GM18907 (cell line): ENCODE measurements around the gene ZNF275.
"Not testable (repeated sequence)": the region's sequence is repeated elsewhere in the genome, so short reads cannot be mapped to it uniquely, and the experiment has no call there.

Experiments used
- ATAC-seq: cut with Tn5 transposase; IDR thresholded peaks from one replicate; pipeline ENCODE4 v1.9.1; 2021; ENCODE audit warnings: mild to moderate bottlenecking, moderate library complexity; ENCODE audit not compliant: unreplicated experiment

Gene ZNF275

DNA sequence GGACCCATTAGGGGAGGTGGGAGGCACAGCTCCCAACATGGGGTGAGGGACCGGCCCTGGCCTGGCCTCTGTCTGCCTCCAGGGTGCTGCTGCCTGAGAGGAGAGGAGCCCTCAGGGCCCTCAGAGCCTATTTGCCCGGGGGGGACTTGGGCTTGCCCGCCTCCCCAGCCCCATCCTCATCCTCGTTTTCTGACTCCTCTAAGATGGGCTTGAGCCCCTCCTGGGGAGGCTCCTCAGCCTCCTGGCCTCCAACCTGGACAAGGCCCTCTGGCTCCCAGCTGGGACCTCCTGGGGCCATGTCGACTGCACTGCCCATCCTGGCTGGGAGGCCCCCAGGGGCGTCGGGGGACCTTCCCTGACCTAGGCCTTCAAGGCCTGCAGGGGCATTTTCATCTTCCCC, 15.1 kb upstream of the ZNF275 start:
- no peak for ATAC-seq

GRCh38 chrX:153319295-153320046, 14.5 kb upstream of the ZNF275 start:
- ATAC-seq = no peak

GRCh38 chrX:153320047-153320443, 13.9 kb upstream of the ZNF275 start:
- not testable (repeated sequence) for ATAC-seq

- ATAC-seq = no peak
These were observed 13.3 kb upstream of the ZNF275 start for GRCh38 chrX:153320555-153321184.

GRCh38 chrX:153321381-153322124, 12.4 kb upstream of the ZNF275 start, which contains the start of gene PNMA6F:
TSS of gene PNMA6F (minus strand) at chrX:153321767. CDS start at chrX:153320674, 1,093 bp downstream.
- no peak for ATAC-seq

DNA sequence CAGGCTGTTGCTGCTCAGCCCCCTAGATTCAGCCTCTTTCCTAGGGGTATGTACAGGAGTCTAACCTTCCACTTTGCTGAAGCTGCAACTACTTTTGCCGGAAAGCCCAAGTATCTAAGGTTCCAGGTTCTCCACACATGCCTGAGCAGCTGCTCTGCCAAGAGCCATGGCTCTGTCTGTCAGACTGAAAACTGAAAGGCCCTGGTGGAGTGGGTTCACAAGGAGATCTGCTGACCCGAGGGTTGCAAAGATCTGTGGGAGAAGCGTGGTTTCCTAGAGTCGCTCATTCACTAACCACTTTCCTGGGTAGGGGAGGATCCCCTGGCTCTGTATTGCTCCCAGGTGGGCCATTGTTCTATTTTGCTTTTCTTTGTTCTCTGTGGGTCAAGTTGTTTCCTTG, 6.4 kb upstream of the ZNF275 start:
- ATAC-seq = no peak

- ATAC-seq = peak; percentile 7
These were observed 687 bp upstream of the ZNF275 start for GRCh38 chrX:153333266-153333665.

GRCh38 chrX:153334654-153335295, 822 bp downstream of the ZNF275 start:
- ATAC-seq = no peak

DNA sequence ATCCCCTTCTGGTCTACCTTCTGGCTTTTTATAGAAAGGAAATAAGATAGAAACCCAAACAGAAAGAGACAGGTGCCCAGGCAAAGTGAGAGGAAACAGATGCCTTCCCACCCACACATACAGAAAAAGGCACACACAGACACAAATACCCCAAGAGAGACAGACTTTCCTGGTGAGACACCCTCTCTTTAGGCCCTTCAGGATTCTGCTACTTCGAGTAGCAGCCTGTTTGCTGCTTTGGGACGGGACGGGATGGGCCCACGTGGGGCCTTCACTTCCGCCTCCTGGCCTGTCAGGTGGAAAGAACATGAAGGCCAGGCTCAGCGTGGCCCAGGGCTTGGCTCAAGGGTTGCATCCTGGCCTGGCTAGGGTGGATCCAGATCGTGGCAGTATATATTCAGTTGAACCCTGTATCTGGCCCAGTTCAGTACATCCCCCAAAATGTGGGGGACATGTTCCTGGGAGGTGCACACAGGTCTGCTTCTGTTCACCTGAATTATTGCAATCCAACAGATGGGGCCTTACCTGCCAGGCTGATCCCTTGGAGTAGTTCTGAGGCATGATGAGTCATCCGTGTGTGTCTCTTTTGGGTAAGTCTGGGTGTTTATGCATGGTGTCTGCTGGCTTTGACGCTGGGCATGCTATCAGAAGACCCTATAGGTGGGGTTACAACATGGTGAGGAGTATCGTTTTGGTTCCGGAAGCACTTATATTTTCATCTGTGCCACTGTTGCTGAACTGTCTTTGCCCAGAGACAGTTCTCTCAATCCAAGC, 2.4 kb downstream of the ZNF275 start:
- ATAC-seq = peak; percentile 34

DNA sequence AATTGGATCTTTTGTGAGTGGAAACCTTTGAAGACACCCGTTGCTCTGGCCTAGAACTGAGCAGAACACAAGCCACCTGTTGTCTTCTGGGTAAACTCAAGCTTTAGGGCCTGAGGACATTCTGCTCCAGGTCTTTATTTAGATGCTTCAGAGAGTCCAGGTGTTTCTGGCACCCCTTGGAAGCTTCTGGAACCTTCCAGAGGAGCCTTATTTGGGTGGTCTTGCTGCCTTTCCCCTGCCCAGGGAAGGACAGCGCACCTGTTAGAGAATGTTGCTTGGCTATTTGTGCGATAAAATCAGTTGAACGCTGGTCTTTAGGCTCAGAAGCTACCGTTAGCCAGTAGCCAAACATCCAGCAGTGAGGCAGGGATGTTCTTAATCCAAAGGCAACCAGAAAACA, 3.0 kb downstream of the ZNF275 start:
- no peak for ATAC-seq

DNA sequence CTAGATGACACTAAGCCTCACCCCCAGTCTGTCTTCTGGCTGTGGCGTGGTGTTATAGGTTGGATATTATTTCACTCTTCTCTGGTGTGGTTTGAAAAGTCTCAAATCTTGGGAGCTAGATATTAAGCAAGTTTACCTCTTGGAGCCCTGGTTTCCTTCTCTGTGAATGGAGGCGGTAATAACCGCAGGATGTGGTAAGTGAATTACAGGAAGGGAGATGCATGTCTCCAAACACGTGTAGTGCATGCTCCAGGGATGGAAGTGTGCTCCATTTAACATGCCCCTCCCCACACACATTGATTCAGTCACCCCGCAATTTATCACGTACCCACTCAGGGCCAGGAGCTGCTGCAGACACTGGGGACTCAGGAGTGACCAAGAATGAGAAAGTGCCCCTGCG, 4.9 kb downstream of the ZNF275 start:
- no peak for ATAC-seq

GRCh38 chrX:153339662-153340061, 5.7 kb downstream of the ZNF275 start:
- no peak for ATAC-seq

GRCh38 chrX:153340111-153340510, 6.2 kb downstream of the ZNF275 start:
- no peak for ATAC-seq

- no peak for ATAC-seq
These were observed 9.0 kb downstream of the ZNF275 start for GRCh38 chrX:153342762-153343558.

DNA sequence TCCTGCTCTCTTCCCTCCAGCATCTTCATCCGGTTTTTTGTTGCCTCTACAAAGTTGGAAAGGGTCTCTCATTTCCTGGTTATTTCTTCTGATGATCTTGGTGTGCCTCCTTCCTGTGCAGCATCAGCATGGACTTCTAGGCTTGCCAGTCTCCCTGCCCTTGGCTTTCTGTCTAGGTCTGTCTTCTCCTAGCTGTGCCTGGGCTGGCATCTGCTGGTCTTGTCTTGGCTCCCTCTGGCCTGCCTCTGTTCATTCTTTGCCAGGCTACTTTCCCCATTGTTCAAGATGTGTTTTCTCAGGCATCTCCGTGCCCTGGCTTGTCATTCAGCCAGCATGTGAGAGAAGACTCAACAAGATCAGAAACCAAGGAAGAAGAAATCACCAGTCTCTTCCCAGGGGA, 9.7 kb downstream of the ZNF275 start:
- ATAC-seq = no peak

GRCh38 chrX:153347530-153347929, 13.6 kb downstream of the ZNF275 start:
- ATAC-seq = no peak

DNA sequence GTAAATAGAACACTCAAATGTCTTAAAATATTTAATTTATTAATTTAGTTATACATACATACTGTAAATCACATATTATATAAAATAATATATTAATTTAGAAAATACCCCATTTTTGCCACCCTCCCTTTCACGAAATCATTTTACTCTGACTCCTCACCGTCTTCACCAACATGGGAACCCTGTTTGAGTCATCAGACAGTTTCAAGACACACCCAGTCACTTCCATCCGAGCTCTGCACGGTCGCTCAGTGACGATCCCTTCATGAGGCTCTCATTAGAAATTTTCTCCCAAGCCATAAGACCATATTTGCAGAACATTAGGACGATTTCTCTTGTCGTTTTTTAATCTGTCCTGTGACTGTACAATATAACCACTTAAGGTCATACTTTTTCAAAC, 14.5 kb downstream of the ZNF275 start:
- ATAC-seq = no peak

DNA sequence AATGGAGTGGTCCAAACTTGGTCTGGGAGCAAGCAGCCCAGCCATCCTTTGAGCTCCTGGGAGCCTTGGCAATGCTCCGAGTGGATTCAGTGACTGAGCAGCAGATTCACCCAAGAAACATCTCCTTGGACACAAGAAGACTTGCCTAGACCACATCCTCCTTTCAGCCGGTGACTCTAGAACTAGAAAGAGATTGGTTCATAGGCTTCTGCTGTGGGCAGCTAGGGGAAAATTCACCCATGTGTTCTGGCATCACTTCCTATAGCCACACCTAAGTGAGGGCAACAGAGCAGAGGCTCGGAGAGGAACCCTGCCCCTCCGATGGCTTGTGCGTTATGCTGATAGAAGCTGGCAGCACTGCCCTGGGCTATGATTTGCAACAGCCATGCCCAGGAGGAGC, 16.0 kb downstream of the ZNF275 start:
- ATAC-seq = no peak

GRCh38 chrX:153351981-153352380, 18.0 kb downstream of the ZNF275 start:
- no peak for ATAC-seq

DNA sequence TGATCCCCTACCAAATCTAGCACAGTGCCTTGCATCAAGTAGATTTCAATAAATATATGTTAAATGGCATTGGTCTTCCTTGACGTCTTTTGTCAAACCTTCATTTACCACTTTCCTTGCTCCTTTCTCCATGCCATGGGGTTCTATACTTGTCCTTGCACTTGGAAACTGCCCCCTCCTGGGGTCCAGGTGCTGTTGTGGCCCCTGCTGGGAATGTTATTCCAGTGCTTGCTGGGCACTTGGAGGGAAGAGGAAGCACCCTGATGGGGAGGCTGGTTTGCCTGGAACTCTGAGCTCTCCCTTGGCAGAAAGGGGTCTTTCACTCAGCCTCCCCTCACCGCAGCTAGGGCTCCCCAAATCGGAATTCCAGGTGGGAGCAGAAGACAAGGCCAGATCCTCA, 18.9 kb downstream of the ZNF275 start:
- no peak for ATAC-seq
